Measurements from ENCODE around the gene LRRC74B. TPM values are rescaled to one million over a fixed set of nuclear protein-coding genes. Genes with fewer than 3 reads are reported as not detected.

LRRC74B gene
- total and polyA plus RNA-seq, 2 experiments from 2014 or later, result not detected

GRCh38 chr22:21020802-21021429, 24.8 kb upstream of the LRRC74B start:
- TF ChIP-seq ZNF462 (CRISPR knock-in tag; IDR thresholded peaks at IDR 0.05) (no peak), CTCF (conservative IDR thresholded peaks at IDR 0.05; ENCODE audit: low read depth in 2 of 2) (peak; percentile 67 to 77)
- Mint-ChIP-seq H3K4me1 (no peaks in the 10 kb centered on the region), H3K27ac (no peak overlapping the region), H3K27me3 (ENCODE audit: insufficient read depth, low read depth, poor library complexity) (peaks cover 11% of the 10 kb centered on the region), H3K9me3 (peaks cover 2% of the 10 kb centered on the region; the same call in 2 of the 3 replicates), H3K4me3 (no peak overlapping the region; the same call in 2 of the 3 replicates), H3K36me3 (ENCODE audit: low read depth) (no peaks in the 10 kb centered on the region)
- Histone ChIP-seq H3K27me3 (ENCODE audit: insufficient read depth) (no peaks in the 10 kb centered on the region), H3K79me2 (replicated peaks; ENCODE audit: insufficient read depth) (no peaks in the 10 kb centered on the region), H3K27ac (ENCODE audit: low read depth) (no peak overlapping the region), H3K4me2 (no peak overlapping the region), H2AFZ (0 out of 2 replicates have a peak overlapping the region, but pooled peaks have one; percentile 24), H3K36me3 (ENCODE audit: insufficient read depth) (no peaks in the 10 kb centered on the region), H3K9me2 (ENCODE audit: insufficient read depth) (no peaks in the 10 kb centered on the region), H3K4me1 (ENCODE audit: insufficient read depth) (no peaks in the 10 kb centered on the region), H4K20me1 (replicated peaks; ENCODE audit: insufficient read depth) (no peaks in the 10 kb centered on the region), H3K4me3 (no peak overlapping the region), H3F3A (replicated peaks; ENCODE audit: low read depth) (no peaks in the 10 kb centered on the region)
- ATAC-seq, result peak; percentile 94
- peak; percentile 85 for DNase-seq (ENCODE audit: low spot score)

GRCh38 chr22:21022507-21022906, 23.2 kb upstream of the LRRC74B start:
- no peaks in the 10 kb centered on the region for H3K9me2 ChIP-seq (ENCODE audit: insufficient read depth)
- H3K9me3 Mint-ChIP-seq, result peaks cover 2% of the 10 kb centered on the region; the same call in 2 of the 3 replicates
- H3K27ac Mint-ChIP-seq, result no peak overlapping the region
- H3K79me2 ChIP-seq (replicated peaks; ENCODE audit: insufficient read depth), result no peaks in the 10 kb centered on the region
- no peaks in the 10 kb centered on the region for H3K36me3 Mint-ChIP-seq (ENCODE audit: low read depth)
- no peaks in the 10 kb centered on the region for H4K20me1 ChIP-seq (replicated peaks; ENCODE audit: insufficient read depth)
- ATAC-seq, result no peak
- no peak overlapping the region for H2AFZ ChIP-seq
- H3K4me1 Mint-ChIP-seq, result no peaks in the 10 kb centered on the region
- no peak overlapping the region for H3K4me2 ChIP-seq
- no peak overlapping the region for H3K4me3 ChIP-seq
- H3K27me3 Mint-ChIP-seq (ENCODE audit: insufficient read depth, low read depth, poor library complexity), result peaks cover 2% of the 10 kb centered on the region
- H3K4me3 Mint-ChIP-seq, result no peak overlapping the region
- H3K4me1 ChIP-seq (ENCODE audit: insufficient read depth), result no peaks in the 10 kb centered on the region
- DNase-seq (ENCODE audit: low spot score), result no peak
- no peaks in the 10 kb centered on the region for H3K36me3 ChIP-seq (ENCODE audit: insufficient read depth)
- H3F3A ChIP-seq (replicated peaks; ENCODE audit: low read depth), result no peaks in the 10 kb centered on the region
- H3K27ac ChIP-seq (ENCODE audit: low read depth), result no peak overlapping the region
- H3K27me3 ChIP-seq (ENCODE audit: insufficient read depth), result no peaks in the 10 kb centered on the region
- no peak for TF ChIP-seq STAT1 (IDR thresholded peaks at IDR 0.05; ENCODE audit: unreplicated experiment)
- no peak for TF ChIP-seq EZH2phosphoT487 (IDR thresholded peaks at IDR 0.05; ENCODE audit: unreplicated experiment)
- no peak for TF ChIP-seq JUNB (IDR thresholded peaks at IDR 0.05; ENCODE audit: unreplicated experiment)
- TF ChIP-seq EZH2 (IDR thresholded peaks at IDR 0.05; ENCODE audit: low read depth, unreplicated experiment), result no peak
- no peak for TF ChIP-seq POLR2AphosphoS5 (IDR thresholded peaks at IDR 0.05; ENCODE audit: low read depth)
- TF ChIP-seq ZNF331 (CRISPR knock-in tag; IDR thresholded peaks at IDR 0.05; ENCODE audit: low read depth), result no peak
- no peak for TF ChIP-seq ZNF114 (CRISPR knock-in tag; IDR thresholded peaks at IDR 0.05)
- no peak for TF ChIP-seq ETS1 (IDR thresholded peaks at IDR 0.05)
